ENCODE data around the gene ETS1.

ETS1 gene

GRCh38 chr11:128492461-128492860 lies 94.9 kb downstream of the ETS1 start:
- no peak for DNase-seq (ENCODE audit: low read depth, low spot score)
- H3K4me3 ChIP-seq (ENCODE audit: low read depth, low read length), result no peak overlapping the region
- in situ Hi-C loops (cut with HindIII; ENCODE audit: low sequenced_read_pairs), result no loop called here
- TF ChIP-seq CTCF (IDR thresholded peaks at IDR 0.05; ENCODE audit: low read depth, low read length), result no peak

- DNase-seq (ENCODE audit: low read depth, low spot score), result no peak
- no peak for TF ChIP-seq CTCF (IDR thresholded peaks at IDR 0.05; ENCODE audit: low read depth, low read length)
- H3K4me3 ChIP-seq (ENCODE audit: low read depth, low read length), result no peak overlapping the region
- in situ Hi-C loops (cut with HindIII; ENCODE audit: low sequenced_read_pairs), result no loop called here
Measured at GRCh38 chr11:128491195-128491936, 96.0 kb downstream of the ETS1 start.

- TF ChIP-seq CTCF (IDR thresholded peaks at IDR 0.05; ENCODE audit: low read depth, low read length), result no peak
- no peak overlapping the region for H3K4me3 ChIP-seq (ENCODE audit: low read depth, low read length)
- in situ Hi-C loops (cut with HindIII; ENCODE audit: low sequenced_read_pairs), result no loop called here
- no peak for DNase-seq (ENCODE audit: low read depth, low spot score)
Measured at GRCh38 chr11:128490092-128490491, 97.3 kb downstream of the ETS1 start.

GRCh38 chr11:128488471-128488870 lies 98.9 kb downstream of the ETS1 start:
- DNase-seq (ENCODE audit: low read depth, low spot score), result peak; percentile 91
- H3K4me3 ChIP-seq (ENCODE audit: low read depth, low read length), result no peak overlapping the region
- in situ Hi-C loops (cut with HindIII; ENCODE audit: low sequenced_read_pairs), result no loop called here

GRCh38 chr11:128487978-128488377 lies 99.4 kb downstream of the ETS1 start:
- in situ Hi-C loops (cut with HindIII; ENCODE audit: low sequenced_read_pairs), result no loop called here
- no peak for TF ChIP-seq CTCF (IDR thresholded peaks at IDR 0.05; ENCODE audit: low read depth, low read length)
- DNase-seq (ENCODE audit: low read depth, low spot score), result no peak
- no peak overlapping the region for H3K4me3 ChIP-seq (ENCODE audit: low read depth, low read length)

More at GRCh38 chr11:128488471-128488870, 98.9 kb downstream of the ETS1 start:
- TF ChIP-seq CTCF (IDR thresholded peaks at IDR 0.05; ENCODE audit: low read depth, low read length), result no peak

GRCh38 chr11:128484172-128484571 lies 103.2 kb downstream of the ETS1 start:
- no peak for DNase-seq (ENCODE audit: low read depth, low spot score)
- no peak overlapping the region for H3K4me3 ChIP-seq (ENCODE audit: low read depth, low read length)
- peak; percentile 13 for TF ChIP-seq CTCF (IDR thresholded peaks at IDR 0.05; ENCODE audit: low read depth, low read length)
- in situ Hi-C loops (cut with HindIII; ENCODE audit: low sequenced_read_pairs), result no loop called here

Measured in astrocyte of the spinal cord (primary cell).